Mononuclear cell (primary cell): ENCODE measurements around the gene LRP1B. TPM values are rescaled to one million over a fixed set of nuclear protein-coding genes. Genes with fewer than 3 reads are reported as not detected.

Experiments used
- H3K27me3 ChIP-seq: 2 replicates; pipeline ENCODE4 v1.6.0; 2011; ENCODE audit warnings: low read length, control low read depth; ENCODE audit not compliant: insufficient read depth
- H3K4me1 ChIP-seq: 2 replicates; pipeline ENCODE4 v1.5.1; 2011; ENCODE audit warnings: mild to moderate bottlenecking, low read length, control low read depth; ENCODE audit not compliant: insufficient read depth
- H3K4me3 ChIP-seq: 2 replicates; pipeline ENCODE4 v1.5.1; 2011; ENCODE audit warnings: mild to moderate bottlenecking, low read length, moderate library complexity
- H3K9me3 ChIP-seq: 2 replicates; pipeline ENCODE4 v1.5.1; 2011; ENCODE audit warnings: low read depth, mild to moderate bottlenecking, control low read depth, low read length
- total RNA-seq: library from RNA; depleted of rRNA; stranded (reverse); fragments of >200 nt; gene quantifications from one replicate; pipeline ENCODE4 v1.2.3, GENCODE V29; 2012

LRP1B gene
- total RNA-seq, 1 donor: under 0.01 TPM

DNA sequence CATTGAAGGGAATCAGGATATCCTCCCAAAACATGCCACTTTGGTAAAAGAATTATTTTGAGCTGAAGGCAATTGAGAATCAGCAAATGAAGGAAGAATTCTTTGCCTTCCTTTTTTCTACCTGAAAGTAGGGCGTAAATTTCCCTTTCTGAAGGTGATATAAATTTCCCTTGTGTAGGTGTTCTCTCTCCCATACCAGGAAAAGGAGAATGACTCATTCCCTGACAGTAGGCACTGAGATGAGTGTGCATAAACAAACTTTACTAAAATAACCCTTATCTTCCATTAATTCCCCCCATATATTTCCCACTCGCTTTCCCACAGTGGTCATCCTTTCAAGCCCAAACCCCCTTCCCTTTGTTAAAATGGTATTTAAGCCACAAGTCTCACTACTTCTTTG, 1339.0 kb downstream of the LRP1B start:
- Histone ChIP-seq H3K4me1 (no peaks in the 10 kb centered on the region), H3K4me3 (no peak overlapping the region), H3K27me3 (no peaks in the 10 kb centered on the region), H3K9me3 (no peaks in the 10 kb centered on the region)

- Histone ChIP-seq H3K27me3 (no peaks in the 10 kb centered on the region), H3K4me1 (no peaks in the 10 kb centered on the region), H3K4me3 (no peak overlapping the region), H3K9me3 (no peaks in the 10 kb centered on the region)
Observed at GRCh38 chr2:140786585-140786984, 1344.2 kb downstream of the LRP1B start.

- no peak overlapping the region for H3K4me3 ChIP-seq
- H3K4me1 ChIP-seq: no peaks in the 10 kb centered on the region
- H3K9me3 ChIP-seq: no peaks in the 10 kb centered on the region
- H3K27me3 ChIP-seq: no peaks in the 10 kb centered on the region
Observed at GRCh38 chr2:140775411-140775810, 1355.4 kb downstream of the LRP1B start.

GRCh38 chr2:140770645-140771044, 1360.2 kb downstream of the LRP1B start:
- no peaks in the 10 kb centered on the region for H3K4me1 ChIP-seq
- H3K9me3 ChIP-seq: no peaks in the 10 kb centered on the region

DNA sequence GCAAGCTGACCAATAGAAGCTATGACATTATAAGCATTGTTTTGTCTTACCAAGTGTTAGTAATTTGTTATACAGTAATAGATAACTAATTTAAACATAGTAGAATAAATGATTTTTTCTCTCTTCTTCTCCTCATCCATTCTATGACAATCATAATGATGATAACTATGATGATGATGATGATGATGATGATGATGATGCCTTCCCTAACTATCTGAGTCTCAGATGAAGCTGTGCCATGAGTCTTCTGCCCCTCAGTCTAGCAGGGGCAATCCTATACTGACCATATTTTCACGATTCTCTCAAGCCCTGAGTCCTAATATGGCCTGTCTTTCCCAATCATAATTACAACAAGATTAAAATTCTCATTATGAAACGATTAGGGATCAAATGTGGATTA, 1369.0 kb downstream of the LRP1B start:
- Histone ChIP-seq H3K4me3 (no peak overlapping the region), H3K27me3 (no peaks in the 10 kb centered on the region), H3K9me3 (no peaks in the 10 kb centered on the region), H3K4me1 (no peaks in the 10 kb centered on the region)

More at GRCh38 chr2:140770645-140771044, 1360.2 kb downstream of the LRP1B start:
- H3K4me3 ChIP-seq: no peak overlapping the region
- H3K27me3 ChIP-seq: no peaks in the 10 kb centered on the region

- Histone ChIP-seq H3K4me1 (no peaks in the 10 kb centered on the region), H3K27me3 (no peaks in the 10 kb centered on the region), H3K9me3 (peaks cover 5% of the 10 kb centered on the region), H3K4me3 (no peak overlapping the region)
Observed at GRCh38 chr2:140759426-140760156, 1371.2 kb downstream of the LRP1B start.

DNA sequence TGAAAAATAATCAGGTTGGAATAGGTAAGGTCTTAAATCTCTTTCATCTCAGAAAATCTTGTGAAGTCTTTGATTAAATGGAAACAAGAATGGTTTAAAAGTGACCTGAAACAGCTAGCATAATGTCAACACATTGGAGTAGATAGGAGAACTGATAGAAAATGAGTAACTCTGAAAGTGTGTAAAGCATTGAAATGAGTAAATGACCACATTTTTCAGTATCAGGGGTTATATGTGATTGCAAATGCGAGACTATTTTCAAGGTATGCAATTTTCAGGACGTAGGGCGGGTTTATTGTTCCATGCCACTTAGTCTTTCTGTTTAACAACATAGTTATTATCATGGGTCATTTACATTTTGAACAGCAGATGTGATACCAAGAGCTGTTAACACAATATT, 1383.2 kb downstream of the LRP1B start:
- Histone ChIP-seq H3K4me3 (no peak overlapping the region), H3K9me3 (no peaks in the 10 kb centered on the region), H3K4me1 (no peaks in the 10 kb centered on the region), H3K27me3 (no peaks in the 10 kb centered on the region)

DNA sequence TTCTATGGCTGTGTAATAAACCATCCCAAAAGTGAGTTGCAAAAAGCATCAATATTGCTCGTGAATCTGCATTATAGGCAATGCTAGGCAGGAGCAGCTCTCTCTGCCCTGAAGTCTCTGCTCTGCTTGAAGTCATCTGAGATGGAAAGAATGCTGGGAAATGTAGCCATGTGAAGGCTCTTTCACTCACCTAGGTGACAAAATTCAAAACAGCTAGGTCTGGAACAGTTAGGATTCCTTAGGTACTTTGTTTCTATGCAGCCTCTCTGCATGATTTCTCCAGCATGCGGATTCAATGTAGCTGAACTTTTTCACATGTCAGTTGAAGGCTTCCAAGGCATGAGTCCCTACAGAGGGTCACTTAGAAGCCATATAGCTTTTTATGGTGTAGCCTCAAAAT, 1383.7 kb downstream of the LRP1B start:
- no peaks in the 10 kb centered on the region for H3K4me1 ChIP-seq

DNA sequence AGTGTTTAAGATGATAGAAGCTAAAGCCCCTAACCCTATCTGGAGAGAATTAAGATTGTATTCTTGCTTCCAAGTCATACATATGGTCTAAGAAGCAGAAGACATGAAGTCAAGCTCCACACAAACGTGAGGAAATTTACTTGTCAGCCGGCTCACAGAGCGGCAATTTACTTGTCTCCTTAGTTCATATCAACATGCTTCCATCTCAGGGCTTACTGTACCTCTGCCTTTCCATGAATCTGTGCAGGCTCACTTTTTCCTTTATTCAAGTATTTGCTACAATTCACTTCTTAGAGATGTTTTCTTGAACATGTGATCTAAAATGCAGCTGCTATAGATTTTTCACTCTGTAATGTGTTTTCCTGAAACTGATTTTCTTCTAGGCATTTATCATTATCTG, 1386.4 kb downstream of the LRP1B start:
- Histone ChIP-seq H3K4me3 (no peak overlapping the region), H3K4me1 (no peaks in the 10 kb centered on the region), H3K9me3 (no peaks in the 10 kb centered on the region), H3K27me3 (no peaks in the 10 kb centered on the region)

More for the DNA sequence above, 1383.7 kb downstream of the LRP1B start:
- Histone ChIP-seq H3K27me3 (no peaks in the 10 kb centered on the region), H3K9me3 (no peaks in the 10 kb centered on the region), H3K4me3 (no peak overlapping the region)

- no peaks in the 10 kb centered on the region for H3K9me3 ChIP-seq
- no peaks in the 10 kb centered on the region for H3K4me1 ChIP-seq
- H3K27me3 ChIP-seq: no peaks in the 10 kb centered on the region
- H3K4me3 ChIP-seq: no peak overlapping the region
Observed at GRCh38 chr2:140737006-140737405, 1393.8 kb downstream of the LRP1B start.

GRCh38 chr2:140734992-140735391, 1395.8 kb downstream of the LRP1B start:
- Histone ChIP-seq H3K27me3 (no peaks in the 10 kb centered on the region), H3K4me1 (no peaks in the 10 kb centered on the region), H3K4me3 (no peak overlapping the region), H3K9me3 (no peaks in the 10 kb centered on the region)

DNA sequence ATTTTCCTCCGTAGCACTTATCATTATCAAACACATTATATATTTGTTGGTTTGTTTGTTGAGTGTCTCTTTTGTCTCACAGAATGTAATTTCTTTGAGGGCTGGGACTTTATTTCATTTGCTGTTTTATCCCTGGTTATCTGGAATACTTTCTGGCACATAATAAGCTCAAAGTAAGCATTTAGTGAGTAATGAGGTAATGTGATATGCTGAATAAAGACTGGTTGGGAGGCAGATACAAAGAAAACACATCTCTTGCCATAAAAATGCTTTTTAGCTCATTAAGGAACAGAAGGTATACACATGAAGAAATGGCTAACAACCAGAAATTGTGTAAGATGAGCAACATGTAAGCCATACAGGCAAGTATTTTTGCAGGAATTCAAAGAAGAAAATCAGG, 1411.8 kb downstream of the LRP1B start:
- Histone ChIP-seq H3K27me3 (no peaks in the 10 kb centered on the region), H3K9me3 (no peaks in the 10 kb centered on the region), H3K4me3 (no peak overlapping the region), H3K4me1 (no peaks in the 10 kb centered on the region)

DNA sequence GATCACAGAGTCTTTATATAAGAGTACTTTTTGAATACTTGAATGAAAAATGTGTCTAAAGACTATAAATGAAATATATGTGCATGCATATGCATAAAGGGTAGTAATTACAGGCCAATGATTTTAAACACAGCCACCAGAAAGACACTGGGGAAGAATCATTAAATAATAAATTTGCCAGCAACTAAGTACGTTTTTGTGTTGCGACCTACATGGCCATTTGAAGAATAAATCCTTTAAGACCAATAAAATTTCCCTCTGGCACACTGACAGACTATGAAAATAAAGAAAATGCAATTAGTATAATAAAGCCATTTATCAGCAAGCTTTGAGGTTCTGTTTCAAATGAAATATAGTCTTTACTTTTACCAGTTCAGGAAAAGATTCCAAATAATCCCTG, 1413.3 kb downstream of the LRP1B start:
- no peaks in the 10 kb centered on the region for H3K27me3 ChIP-seq
- H3K9me3 ChIP-seq: no peaks in the 10 kb centered on the region
- no peaks in the 10 kb centered on the region for H3K4me1 ChIP-seq

GRCh38 chr2:140714586-140714985, 1416.2 kb downstream of the LRP1B start:
- Histone ChIP-seq H3K27me3 (no peaks in the 10 kb centered on the region), H3K9me3 (no peaks in the 10 kb centered on the region), H3K4me1 (no peaks in the 10 kb centered on the region), H3K4me3 (no peak overlapping the region)

More for the DNA sequence above, 1413.3 kb downstream of the LRP1B start:
- no peak overlapping the region for H3K4me3 ChIP-seq

DNA sequence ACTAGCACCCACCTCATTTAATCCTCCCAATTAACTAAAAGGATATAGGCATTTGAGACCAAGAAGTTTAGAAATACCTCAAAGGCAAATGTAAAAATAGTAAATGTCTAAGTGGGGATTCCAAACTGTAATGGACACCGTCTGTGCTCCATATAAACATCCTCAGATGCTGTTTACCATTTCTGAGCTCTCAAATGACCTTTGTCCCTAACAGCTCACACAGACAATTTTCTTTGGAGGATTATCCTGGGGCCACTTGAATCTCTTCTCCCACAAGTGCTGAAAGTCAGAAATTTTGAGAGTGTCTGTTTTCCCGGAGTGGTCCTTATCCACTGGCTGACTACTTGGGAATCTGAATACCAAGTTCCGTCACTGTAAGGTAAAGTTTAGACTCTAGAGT, 1418.9 kb downstream of the LRP1B start:
- Histone ChIP-seq H3K4me1 (no peaks in the 10 kb centered on the region), H3K9me3 (no peaks in the 10 kb centered on the region), H3K4me3 (no peak overlapping the region), H3K27me3 (no peaks in the 10 kb centered on the region)

DNA sequence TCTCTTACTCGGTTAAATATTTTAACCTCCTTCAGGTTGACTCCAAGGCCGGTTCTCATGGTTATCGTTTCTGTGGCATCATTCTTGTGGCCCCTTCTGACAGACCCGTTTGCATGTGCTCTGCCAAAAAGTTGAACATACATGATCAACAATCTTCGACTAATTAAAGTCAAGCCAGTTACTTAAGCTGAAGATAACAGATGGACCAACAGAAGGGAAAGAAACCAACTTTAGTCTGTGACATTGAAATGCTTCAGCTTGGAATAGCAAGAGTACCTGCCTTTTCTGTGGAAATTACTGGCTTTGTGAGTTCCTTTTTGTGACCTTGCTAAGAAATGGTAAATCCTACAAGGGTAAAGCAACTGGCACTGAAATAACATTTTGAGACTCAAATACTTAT, 1429.1 kb downstream of the LRP1B start:
- no peaks in the 10 kb centered on the region for H3K27me3 ChIP-seq
- no peaks in the 10 kb centered on the region for H3K9me3 ChIP-seq
- H3K4me1 ChIP-seq: no peaks in the 10 kb centered on the region
- H3K4me3 ChIP-seq: no peak overlapping the region
